ENCODE results near the gene CCDC6. TPM values are rescaled to one million over a fixed set of nuclear protein-coding genes. Genes with fewer than 3 reads are reported as not detected.
A peak's percentile ranks its signal among the peaks of the same experiment; 100 is the strongest.

The CCDC6 gene
- total RNA-seq, 4 donors from 2014 or later = 20.1 to 30.6 (median 24.1) TPM

- 54 to 62% methylated on average over 5 of the region's 5 CpGs for WGBS, 2 donors
- peaks cover 0 to 27% (median 0%) of the 10 kb centered on the region in 4 donors for H3K4me1 ChIP-seq
- TF ChIP-seq POLR2A (IDR thresholded peaks at IDR 0.05) (no peak), CTCF (IDR thresholded peaks at IDR 0.05) (no peak), EP300 (IDR thresholded peaks at IDR 0.05) (no peak)
Measured at GRCh38 chr10:59864141-59864962, 42.0 kb downstream of the CCDC6 start.

GRCh38 chr10:59859570-59859969 is 46.8 kb downstream of the CCDC6 start:
- Histone ChIP-seq H3K4me3 (no peak overlapping the region), H3K27ac (no peak overlapping the region), H3K36me3 (peaks cover 0 to 13% (median 0%) of the 10 kb centered on the region in 3 donors), H3K27me3 (no peaks in the 10 kb centered on the region), H3K9me3 (peaks cover 0 to 6% (median 0%) of the 10 kb centered on the region in 4 donors), H3K4me1 (peaks cover 0 to 40% (median 0%) of the 10 kb centered on the region in 4 donors)
- no peak for TF ChIP-seq POLR2A (IDR thresholded peaks at IDR 0.05)
- no peak for TF ChIP-seq EP300 (IDR thresholded peaks at IDR 0.05)
- TF ChIP-seq CTCF (IDR thresholded peaks at IDR 0.05) = no peak
- no peak for DNase-seq (ENCODE audit: low spot score in 2 of 2)
- WGBS, 2 donors = 97 to 98% methylated on average over 6 of the region's 6 CpGs

More at GRCh38 chr10:59864141-59864962, 42.0 kb downstream of the CCDC6 start:
- H3K27ac ChIP-seq = peak overlapping the region in 2 of 4 donors; percentile 11 to 14
- no peak for DNase-seq (ENCODE audit: low spot score in 2 of 2)
- H3K36me3 ChIP-seq = peaks cover 0 to 13% (median 0%) of the 10 kb centered on the region in 3 donors
- H3K4me3 ChIP-seq = no peak overlapping the region
- H3K9me3 ChIP-seq = peaks cover 0 to 6% (median 0%) of the 10 kb centered on the region in 4 donors
- H3K27me3 ChIP-seq = no peaks in the 10 kb centered on the region

- no peak for DNase-seq (ENCODE audit: low spot score in 2 of 2)
- Histone ChIP-seq H3K27me3 (no peaks in the 10 kb centered on the region), H3K4me3 (no peak overlapping the region), H3K4me1 (peaks cover 0 to 40% (median 4%) of the 10 kb centered on the region in 4 donors), H3K27ac (no peak overlapping the region), H3K36me3 (peaks cover 0 to 13% (median 0%) of the 10 kb centered on the region in 3 donors), H3K9me3 (peaks cover 0 to 6% (median 0%) of the 10 kb centered on the region in 4 donors)
- TF ChIP-seq EP300 (IDR thresholded peaks at IDR 0.05) (no peak), CTCF (IDR thresholded peaks at IDR 0.05) (no peak), POLR2A (IDR thresholded peaks at IDR 0.05) (no peak)
- WGBS, 2 donors = 88 to 96% methylated on average over 3 of the region's 3 CpGs
Measured at GRCh38 chr10:59857921-59858320, 48.4 kb downstream of the CCDC6 start.

- no peak for TF ChIP-seq EP300 (IDR thresholded peaks at IDR 0.05)
- no peak for TF ChIP-seq POLR2A (IDR thresholded peaks at IDR 0.05)
- TF ChIP-seq CTCF (IDR thresholded peaks at IDR 0.05) = no peak
- WGBS, 2 donors = 47 to 48% methylated on average over 3 of the region's 3 CpGs
- Histone ChIP-seq H3K9me3 (peaks cover 0 to 6% (median 0%) of the 10 kb centered on the region in 4 donors), H3K4me1 (peaks cover 0 to 49% (median 9%) of the 10 kb centered on the region in 4 donors), H3K27ac (peak overlapping the region in 1 of 4 donors; percentile 2), H3K36me3 (peaks cover 0 to 13% (median 0%) of the 10 kb centered on the region in 3 donors), H3K27me3 (no peaks in the 10 kb centered on the region), H3K4me3 (no peak overlapping the region)
- DNase-seq (ENCODE audit: low spot score in 2 of 2) = no peak
Measured at GRCh38 chr10:59857049-59857448, 49.3 kb downstream of the CCDC6 start.

GRCh38 chr10:59856104-59856503 is 50.3 kb downstream of the CCDC6 start:
- WGBS, 2 donors = 76 to 78% methylated on average over 3 of the region's 3 CpGs
- no peaks in the 10 kb centered on the region for H3K27me3 ChIP-seq
- peaks cover 0 to 49% (median 9%) of the 10 kb centered on the region in 4 donors for H3K4me1 ChIP-seq
- DNase-seq (ENCODE audit: low spot score in 2 of 2) = no peak
- no peak overlapping the region for H3K27ac ChIP-seq
- peaks cover 0 to 12% (median 0%) of the 10 kb centered on the region in 3 donors for H3K36me3 ChIP-seq
- TF ChIP-seq EP300 (IDR thresholded peaks at IDR 0.05) (no peak), CTCF (IDR thresholded peaks at IDR 0.05) (no peak), POLR2A (IDR thresholded peaks at IDR 0.05) (no peak)
- H3K9me3 ChIP-seq = peaks cover 0 to 5% (median 0%) of the 10 kb centered on the region in 4 donors
- no peak overlapping the region for H3K4me3 ChIP-seq
